DMS153 treated with DMSO at 0.1 percent for 48 hours (cell line): Measurements from ENCODE around the gene PPP1CA.

Experiments
- DNase-seq: peaks from one replicate; lab custom pipeline; 2025; ENCODE audit not compliant: unreplicated experiment; lab: John Stamatoyannopoulos, UW

Gene PPP1CA

DNA sequence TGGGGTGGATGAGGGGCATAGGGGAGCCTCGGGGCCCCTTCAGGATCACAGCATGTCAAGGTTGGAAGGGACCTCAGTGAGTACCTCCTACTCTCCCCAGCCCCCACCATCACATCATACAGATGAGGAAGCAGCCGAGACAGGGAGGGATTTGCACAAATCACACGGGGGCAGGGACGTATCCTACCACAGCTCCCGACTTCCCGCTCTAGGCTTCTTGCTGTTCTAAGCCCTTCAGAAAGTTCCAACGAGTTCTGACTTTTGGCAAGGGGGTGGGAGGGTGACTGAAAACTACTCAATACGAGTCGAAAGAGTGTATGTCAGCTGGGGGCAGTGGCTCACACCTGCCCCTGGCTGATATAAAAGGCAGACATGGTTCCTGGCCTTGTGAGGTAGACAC lies 14.6 kb downstream of the PPP1CA start:
- DNase-seq, result no peak

DNA sequence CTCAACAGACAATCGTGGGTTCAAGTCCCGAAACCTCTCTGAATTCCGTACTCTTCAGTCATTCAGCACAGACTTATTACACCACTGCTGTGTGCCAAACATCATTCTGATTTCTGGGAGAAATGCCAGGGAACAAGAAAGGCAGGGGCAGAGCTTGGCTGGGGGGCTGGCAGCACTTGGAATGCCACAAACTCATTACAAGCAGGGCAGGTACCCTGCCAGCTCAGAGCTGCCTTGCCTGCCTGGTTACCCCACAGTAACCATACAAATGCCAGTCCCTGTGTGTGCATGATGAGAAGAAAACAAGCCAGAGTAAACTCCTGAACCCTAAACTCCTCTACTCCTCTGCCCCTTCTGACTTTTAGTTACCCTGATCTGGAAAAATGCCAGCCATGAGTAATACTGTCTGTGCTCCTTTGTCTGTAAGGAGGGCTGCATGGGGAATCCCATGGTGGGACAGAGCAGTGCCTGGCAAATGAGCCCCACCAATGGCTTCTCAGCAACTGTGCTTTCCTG lies 16.7 kb downstream of the PPP1CA start:
- DNase-seq, result no peak

DNA sequence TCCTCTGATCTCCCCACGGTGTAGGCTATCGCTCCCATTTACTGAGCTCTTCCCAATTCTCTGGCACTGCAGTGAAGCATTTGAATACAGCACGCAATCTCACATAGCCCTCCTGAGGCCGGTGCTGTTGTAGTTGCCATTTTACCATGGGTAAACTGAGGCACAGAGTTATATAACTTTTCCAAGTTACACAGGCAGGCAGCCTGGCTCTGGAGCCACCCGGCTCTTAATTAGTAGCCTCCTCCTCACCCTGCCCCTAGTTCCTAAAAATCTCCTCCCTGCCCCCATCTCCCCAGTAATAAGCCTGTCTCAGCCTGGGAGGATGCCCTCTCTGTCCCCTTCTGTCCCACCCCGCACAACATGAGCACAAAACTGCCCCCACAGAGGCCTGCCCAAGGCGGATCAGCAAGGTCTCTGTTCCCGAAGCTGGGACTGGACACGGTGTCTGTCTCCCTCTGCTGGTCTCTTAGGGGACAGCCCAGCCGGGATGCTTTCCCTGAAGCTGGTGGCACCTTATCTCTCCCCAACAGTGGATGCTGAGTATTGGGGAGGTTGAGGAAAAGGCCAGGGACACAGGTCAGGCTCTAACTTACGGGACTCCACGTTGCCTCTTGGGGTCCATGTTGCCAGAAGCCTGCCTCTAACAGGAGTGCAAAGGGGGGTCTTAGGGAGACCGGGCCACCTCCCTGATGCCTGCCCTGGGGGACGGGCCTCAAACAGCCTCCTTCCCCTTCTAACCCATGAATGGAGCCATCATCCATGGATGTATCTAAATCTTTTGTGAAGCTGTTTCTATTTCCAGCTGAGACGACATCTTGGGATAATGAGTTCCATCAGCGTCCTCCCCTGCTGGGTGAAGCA lies 19.2 kb downstream of the PPP1CA start:
- DNase-seq, result no peak

DNA sequence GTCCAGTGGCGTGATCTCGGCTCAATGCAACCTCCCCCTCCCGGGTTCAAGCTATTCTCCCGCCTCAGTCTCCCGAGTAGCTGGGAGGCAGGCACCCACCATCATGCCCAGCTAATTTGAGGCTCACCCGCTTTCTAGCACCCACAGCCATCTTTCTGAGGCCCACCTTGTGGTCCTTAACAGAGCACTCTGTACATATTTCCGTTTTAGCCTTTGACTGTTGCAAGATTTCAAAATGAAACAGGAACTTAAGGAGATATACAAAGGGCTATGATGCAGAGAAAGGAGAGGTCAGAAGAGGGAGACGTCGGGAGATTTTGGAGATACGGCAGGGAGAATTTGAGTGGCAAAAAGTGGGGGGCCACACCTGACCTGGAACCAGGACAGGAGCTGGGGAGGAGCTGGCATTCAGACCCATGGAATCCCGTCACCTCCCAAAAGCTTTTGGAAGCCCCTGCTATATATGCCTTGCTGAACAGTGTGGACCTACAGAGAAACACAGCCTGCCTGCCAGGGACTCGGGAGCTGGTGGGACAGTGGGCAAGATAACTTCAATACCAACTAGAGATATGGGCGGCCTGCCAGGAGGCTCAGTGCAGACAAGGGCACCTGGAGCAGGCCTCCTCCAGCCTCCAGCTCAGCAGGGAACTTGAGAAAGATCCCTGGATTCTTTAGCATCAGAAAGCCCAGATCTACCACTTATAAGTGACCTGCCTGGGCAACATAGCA lies 20.2 kb downstream of the PPP1CA start:
- DNase-seq, result no peak

DNA sequence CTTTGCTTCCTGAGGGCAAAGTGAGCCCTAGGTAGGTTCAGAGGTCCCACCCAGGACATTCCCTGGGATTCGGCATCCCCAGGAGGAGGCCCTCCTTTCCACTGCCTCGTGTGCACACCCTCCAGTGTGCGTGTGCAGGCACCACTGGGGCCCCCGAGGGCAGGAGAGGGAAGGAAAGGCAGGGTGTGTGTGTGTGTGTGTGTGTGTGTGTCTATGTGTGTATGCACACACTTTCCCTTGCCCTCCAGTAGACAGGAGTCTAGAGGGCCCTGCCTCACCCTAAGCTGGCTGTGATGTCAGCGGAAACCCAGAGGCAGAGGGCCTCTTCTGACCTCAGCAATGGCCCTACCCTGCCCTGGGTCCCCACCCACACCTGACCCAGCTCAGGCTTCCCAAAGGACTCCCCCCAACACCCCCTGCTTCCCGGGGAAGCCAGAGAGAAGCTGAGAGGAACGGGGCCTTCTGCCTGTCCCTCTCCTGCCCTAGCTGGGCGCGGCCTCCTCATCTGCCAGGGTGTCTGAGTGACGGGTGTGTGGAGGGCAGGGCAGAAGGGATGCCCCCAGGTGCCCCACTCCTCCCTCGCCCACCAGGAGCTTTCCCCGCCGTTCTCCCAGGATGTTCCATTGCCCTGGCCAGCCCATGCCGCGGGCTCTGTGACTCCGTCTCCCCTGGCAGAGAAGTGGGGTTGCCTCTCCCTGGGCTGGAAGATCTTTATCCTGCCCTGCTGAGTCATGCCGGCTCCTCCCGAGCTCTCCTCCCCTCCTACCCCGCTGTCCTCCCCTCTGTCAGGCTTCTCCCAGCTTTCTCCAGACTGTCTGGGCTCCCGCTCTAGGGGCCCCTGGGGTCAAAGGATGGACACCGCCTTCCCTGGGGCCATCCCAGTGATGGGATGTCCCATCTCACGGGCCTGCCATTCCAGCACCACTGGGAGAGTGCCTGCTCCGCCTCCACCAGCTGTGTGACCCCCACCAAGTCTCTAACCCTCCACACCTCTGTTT lies 22.3 kb downstream of the PPP1CA start:
- DNase-seq, result no peak

DNA sequence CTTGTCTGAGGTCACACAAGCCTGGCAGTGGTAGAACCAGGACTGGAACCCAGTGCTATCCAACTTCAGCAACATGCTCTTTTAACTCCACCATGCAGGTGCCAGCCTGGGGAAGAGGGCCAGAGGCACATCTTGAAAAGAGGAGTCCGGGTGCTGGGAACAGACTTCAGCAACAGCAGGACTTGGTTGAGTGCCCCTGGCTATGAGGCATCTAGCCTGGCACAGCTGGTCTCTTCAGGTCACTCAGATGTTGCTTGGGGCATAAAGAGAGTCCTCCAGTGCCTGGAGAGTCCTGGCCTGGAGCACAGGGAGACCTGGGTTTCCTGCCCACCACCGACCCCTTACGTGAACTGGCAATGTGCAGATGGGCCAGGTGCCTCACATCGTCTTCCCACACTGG lies 23.1 kb downstream of the PPP1CA start:
- no peak for DNase-seq

DNA sequence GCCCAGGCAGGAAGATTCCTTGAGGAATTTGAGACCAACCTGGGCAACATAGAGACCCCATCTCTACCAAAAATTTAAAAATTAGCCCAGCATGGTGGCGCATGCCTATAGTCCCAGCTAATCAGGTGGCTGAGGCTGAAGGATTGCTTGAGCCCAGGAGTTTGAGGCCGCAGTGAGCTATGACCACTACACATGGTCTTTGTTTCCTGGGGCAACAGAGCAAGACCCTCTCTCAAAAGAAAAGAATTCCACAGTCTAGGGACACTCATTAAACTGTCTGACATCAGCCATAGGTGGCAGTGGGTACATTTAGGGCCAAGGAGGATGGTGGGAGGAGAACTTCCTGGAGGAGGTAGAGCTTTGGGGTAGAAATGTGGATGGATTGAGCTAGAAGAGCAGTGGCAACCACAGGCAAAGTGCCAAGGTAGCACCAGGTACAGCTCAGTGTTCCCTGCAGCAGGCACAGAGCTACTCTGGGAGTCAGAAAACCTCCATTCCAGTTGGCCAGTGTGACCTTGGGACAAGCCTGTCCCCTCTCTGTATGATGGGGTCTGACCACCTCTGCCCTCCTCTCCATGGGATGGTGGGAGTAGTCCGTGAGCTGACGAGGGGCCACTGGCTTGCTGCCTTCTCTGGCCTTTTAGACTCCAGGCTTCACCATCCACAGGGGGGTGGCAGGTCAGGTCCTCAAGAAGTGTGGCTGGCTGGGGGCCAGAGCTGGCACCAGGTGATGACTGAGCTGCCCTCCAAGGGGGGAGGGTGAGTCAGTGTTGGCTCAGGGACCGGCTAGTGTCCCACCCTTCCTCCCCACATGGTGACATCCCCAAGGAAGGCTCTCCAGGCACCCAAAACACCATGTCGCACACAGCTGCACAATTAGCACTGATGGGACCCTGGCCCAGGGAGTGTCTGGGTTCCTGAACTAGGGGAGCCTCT lies 24.5 kb downstream of the PPP1CA start:
- DNase-seq, result no peak

DNA sequence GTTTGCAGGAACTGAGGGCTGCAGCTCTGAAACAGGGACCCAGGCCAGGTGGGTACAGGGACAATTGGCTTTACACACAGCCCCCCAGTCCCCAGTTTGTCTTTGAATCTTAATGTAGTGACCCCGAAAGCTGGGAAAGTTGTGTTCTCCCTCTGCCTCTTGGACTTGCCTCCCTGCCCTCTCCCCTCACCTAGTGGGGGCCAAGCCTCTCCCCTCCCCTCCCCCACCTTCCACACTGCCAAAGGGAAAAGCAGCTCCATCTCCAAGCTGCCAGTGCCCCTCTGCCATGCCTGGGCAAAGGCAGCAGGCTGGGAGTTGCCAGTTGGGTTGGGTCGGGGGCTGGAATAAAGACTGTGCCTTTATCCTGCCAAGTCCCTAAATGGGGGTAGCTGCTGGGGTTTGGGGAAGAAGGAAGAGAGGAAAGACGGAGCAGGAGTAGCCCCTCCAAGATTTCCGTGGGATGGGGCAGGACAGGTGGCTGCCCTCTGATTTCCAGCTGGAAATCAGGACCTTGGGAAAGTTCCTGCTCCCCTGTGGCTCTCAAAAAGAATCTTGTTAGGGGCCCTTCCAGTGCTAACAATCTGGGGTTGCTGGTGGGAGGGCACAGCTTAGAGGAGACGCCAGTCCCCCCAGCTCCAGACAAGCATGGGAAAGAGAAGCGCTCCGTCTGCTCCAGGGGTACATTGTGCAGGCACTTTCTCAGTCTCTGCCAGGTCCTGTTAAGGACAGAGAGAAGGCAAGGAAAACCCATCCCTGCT lies 25.4 kb downstream of the PPP1CA start:
- DNase-seq, result no peak

DNA sequence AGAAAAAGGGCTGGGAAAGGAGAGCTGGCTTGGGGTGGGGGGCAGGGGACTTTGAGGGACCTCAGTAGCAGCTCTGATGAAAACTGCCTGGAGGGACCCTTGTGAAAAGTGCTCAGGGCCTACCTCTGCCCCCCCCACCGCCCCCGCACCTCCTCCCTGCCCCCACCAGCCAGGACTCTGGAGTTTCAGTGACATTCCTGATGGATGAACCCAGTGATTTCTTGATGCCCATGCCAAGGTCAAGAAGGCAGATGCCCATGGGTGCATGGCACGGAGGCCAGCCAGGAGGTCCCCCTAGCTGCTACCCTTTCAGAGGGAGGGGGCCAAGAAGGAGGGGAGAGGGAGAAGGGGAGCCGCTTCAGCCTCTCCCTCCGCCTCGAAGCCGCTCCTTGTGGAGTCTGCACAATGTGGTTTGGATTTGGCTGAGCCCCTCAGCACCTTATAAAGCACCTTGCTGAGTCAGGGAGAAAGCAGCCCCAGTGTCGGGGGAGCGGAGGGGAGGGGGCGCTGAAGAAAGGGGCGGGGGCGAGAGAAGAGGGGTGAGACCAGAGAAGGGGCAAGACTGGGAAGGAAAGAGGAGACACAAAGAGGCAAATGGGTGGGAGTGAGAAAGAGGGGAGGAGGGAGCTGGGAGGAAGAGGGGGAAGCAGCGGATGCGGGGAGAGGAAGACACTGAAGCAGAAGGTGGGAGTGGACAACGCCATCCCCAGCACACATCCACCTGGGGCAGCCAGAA lies 26.2 kb downstream of the PPP1CA start:
- DNase-seq, result no peak

DNA sequence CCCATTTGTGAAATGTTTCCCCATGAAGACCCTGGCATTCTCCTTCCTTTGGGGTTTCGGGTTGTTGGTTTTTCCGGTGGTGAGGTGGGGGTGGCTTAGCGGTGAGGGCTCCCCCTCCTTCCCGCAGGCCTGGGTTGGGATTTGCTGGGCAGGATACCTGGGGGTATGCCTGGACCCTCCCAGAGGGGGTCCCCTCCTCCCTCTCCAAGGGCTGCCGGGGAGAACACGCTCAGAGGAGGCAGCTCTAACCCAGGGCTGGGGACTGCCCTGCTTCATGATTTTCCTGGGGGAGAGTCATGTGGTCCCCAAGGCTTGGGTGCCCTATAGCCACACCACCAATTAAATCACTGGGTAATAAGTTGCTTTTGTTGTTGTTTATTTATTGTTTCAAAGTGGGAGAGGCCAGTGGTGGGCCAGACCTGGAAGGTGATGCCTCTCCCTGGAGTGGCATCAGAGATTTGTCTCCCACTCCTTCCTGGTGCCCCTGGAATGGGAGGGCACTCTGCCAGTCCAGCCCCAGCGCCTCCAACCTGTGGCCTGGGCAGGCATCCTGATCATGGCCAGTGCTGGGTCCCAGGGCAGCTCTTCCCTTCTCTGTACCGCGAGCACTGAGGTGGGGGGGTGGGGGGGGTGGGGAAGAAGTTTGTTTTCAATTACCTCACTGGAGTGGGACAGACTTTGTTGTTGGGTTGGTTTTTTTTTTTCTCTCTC lies 26.9 kb downstream of the PPP1CA start:
- no peak for DNase-seq

DNA sequence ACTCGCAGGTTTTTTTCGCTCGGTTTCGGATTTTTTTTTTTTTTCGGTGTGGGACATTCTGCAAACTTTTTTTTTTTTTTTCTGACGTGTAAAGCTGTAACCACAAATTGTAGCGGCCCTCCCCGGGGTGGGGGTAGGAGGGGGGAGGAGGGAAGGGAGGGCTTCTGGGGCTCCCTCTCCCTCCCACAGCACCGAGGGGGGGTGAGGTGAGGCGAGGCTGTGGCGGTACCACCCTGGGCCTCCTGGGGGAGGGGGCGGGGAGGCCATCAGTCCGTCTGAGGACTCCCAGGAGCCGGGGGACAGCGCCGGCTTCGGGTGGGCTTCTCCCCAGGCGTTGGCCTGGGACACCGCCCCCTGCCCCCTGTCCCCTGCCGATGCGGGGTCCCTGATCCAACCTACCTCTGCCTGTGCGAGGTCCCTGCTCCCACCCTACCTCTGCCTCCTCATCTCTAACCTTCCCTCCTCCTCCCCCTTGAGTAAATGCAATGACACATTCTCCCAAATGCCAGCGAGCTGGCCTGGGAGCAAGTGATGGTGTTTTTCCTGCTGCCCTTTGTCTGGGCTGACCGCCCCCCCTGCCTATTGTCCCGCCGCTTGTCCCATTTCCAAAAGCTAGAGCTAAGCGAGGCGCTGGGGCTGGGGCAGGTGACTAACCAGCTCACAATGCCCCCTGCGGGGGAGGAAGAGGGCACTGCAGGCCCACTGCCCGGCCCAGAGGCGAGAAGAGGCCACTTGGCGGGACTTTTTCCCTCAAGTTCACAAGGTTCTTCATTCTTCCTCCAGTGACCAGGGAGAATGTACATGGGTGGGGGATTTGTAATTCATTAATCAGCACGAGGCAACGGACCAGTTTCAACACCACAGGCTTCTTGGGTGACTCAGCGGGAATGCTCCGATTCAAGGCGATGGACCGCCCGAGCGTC lies 27.7 kb downstream of the PPP1CA start:
- DNase-seq, result no peak

DNA sequence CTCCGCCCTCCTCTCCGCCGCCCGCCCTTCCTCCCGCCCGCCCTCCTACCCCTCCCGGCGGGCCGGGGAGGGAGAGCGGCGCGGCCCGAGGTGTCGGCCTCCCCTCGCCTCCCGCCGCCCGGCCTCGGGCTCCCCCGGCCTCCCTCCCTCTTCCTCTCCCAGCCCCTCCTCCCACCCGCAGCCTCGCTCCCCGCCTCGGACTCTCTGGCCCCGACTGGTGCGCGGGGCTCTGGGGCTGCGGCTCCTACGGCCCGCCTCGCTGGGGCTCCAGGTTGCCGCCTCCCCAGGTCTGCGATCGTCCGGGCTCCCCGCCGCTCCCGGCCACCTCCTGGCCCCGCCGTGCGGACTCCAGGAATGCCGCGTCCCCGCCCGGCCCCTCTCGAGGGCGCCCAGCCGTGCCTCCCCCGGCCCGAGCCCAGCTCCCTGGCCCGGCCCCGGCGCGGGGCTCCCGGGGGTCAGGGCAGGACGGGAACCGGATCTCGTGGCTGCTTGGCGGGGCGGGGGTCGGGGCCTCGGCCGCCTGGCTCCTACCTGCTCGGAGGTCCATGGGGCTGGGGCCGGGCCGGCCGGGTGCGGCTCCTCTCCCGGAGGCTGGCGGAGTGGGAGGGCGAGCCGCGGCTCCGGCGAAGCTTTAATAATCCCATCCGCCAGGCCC lies 28.5 kb downstream of the PPP1CA start, which contains the start of gene CLCF1:
CLCF1 (minus strand) TSS at position 606 of the 655 bp plus-strand sequence; CDS start at position 547, 59 bp downstream.
- DNase-seq, result no peak

DNA sequence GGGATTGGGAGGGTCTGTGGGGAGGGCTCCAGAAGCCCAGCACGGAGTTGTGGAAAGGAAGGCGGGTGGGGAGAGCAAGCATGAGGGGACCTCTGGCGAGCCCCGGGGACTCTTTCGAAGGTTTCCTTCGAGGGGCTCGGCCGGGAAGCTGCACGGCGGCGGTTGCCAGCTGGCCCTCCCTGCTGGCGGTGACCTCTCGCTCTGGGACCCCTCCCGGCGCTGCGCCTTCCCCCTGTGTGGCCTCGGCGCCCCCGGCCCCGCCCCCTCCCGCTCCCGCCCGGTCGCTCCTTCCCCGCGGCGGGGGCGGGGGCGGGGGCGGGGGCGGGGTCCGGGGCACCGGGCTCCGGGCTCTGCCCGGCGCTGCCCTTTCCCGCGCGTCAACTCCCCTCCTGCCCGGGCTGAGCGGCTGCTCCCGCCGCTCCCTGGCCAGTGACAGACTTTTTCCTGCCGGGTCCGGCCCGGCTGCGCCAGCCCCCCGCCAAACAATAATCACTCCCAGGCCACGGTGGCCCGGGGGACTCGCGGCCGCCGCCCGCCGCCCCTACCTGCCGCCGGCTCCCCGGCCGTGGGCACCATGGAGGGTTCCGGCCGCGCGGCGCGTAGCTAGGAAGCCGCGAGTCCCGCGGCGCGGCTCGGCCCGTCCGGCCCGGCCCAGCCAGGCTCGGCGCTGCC lies 29.2 kb downstream of the PPP1CA start:
- DNase-seq, result no peak

DNA sequence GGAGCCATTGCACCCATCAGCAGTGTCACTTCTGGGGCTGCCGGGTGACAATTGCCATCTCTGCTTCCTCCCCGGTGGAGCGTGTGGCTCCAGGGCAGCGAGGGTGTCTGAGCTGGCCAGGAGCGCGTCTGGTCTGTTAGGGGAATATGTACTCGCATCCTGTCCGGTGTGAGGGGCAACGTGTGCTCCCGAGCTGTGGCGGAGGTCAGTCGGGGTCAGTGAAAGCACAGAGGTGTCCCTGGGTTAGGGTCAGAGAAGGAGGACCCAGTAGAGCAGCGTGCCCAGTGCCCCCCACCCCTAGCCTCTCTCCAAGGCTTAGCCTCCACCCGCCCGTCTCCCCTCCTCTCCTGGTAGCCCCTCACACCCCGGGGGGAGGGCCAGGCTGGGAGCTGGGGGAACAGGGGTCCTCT lies 29.7 kb downstream of the PPP1CA start:
- no peak for DNase-seq

DNA sequence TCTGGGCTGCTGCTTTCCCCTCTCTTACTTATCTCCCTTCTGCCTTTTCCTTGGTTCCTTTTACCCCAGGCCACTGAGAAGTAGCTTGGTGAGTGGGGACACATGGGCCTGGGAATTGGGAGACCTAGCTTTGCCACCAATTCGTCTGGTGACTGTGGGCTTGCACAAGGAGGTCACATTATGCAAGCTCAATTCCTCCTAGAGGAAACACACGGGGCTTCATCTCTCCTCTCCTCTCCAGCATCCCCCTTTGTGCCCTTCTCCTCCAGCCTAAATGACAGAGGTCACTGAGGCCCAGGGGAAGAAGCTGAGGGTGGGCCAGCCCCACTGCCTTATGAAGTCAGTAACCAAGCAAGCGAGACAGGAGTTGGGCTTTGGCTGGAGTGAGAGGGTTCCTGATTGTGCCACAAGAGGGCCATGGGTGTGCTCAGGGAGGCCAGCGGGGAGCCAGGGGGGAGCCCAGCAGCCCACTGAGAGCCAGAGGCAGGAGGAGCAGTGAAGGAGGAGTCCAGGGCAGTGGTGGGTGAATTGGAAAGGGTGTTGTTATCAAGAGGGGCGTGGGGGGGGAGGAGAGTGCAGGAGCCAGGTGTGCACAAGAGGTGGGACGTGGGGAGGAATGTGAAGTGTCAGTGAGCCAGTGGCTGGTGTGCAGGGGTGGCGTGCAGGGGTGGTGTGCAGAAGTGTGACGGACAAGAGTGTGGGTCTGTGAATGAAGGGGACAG lies 30.3 kb downstream of the PPP1CA start:
- DNase-seq, result no peak
